Activated effector memory CD4-positive, alpha-beta T cell treated with Interleukin-2 at 50 U/mL for 16 hours (primary cell): ENCODE data around the gene KCNV2.

Source experiments
- DNase-seq: peaks from one replicate; pipeline ENCODE4 v3.0.0-alpha.2; 2020

Gene KCNV2

DNA sequence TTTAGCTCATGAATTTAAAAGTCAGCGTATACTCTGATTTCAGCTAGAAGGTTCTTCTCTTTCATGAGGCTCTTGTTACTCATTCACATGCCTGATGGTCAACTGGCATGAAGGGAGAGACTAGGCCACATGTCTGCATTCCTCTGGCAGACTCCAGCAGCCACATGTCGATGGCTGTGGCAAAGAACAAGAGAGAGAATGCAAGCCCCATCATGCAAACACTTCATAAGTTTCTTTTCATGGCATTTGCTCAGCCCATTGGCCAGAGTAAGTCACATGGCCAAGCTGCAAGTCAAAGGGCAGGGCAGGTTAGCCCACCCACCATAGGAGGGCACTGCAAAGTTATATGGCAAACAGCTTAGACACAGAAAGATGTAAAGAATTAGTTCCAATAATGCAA, 5.4 kb downstream of the KCNV2 start:
- DNase-seq = no peak

DNA sequence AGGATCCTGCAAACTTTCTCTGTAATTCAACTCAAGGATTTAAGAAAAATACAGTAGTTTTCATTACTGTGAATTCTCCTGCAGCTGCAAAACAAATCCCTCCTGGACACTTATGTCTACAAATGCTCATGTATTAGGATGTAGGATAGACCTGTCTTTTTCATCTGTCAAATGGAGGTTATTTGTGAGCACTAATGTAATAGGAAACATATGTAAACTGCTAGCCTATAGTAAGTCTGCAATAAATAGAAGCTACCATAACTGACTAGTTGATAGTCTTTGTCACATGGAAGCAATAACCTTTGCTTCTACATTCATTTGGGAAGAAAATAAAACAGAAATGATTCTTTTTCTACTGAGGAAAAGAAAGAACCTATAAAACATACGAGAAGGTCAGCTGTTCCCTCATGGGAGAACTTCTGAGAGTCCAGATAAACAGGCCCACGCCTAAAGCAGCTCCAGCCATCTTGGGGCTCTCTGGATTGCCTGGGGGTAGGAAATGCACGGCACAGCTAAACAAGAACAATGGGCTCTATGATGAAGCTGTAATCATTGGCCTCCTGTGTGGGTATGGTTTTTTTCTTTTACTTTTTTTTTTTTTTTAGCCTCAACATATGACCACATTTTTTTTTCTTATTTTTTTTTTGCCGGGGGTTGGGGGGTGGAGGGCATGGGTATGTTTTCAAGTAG, 6.2 kb downstream of the KCNV2 start:
- DNase-seq = no peak

DNA sequence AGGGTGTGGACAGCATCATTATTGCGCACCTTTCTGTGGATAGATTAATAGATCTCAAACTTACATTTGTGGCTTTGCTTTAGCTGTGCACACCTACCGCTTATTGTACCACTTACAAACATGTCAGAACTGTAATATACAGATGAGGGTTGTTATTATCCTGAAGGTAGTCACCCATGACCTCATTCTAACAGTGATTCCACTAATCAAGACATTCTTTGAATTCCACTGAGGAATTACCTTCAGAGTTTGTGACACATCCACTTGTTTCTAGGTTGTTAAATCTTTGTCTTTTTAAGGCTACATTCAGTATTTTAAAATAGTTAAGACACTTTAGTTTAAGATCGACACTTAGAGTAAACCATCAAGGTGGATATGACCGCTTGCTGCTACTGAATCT, 7.8 kb downstream of the KCNV2 start:
- no peak for DNase-seq

DNA sequence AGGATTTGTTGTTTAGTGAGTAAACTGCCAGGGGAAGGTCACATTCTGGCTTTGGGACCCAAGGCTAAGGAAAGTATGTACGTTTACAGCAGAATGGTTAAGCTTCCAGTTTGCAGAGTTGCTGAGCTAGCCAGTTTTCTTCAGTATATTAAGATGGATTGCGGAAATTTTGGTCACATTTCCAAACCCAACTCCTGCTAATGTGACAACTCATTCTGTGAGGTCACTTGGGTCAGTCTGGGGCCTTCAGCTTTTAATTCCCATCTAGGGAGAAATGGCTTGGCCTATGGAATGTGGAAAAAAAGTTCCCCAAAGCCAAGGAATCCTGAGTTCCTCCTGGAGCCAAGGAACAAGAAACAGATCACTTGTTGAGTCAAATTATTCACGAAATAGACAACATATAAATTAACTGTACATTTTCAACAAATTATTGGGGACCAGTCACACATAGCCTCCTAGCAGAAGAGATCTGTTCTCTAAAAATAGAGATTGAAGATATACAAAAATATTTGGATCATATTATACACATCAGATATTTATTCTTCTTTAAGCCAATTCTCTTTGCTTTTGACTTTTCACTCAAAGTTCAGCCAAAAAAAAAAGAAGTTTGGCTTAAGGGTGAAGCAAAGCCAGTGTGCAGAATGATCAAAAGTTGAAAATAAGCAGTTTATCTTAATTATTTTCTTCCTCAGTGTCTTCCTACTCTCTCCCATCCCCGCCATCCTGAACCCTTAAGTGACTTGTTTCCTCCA, 8.8 kb downstream of the KCNV2 start:
- DNase-seq = no peak

GRCh38 chr9:2726650-2727340, 9.5 kb downstream of the KCNV2 start:
- no peak for DNase-seq

GRCh38 chr9:2727374-2727773, 10.1 kb downstream of the KCNV2 start:
- no peak for DNase-seq

DNA sequence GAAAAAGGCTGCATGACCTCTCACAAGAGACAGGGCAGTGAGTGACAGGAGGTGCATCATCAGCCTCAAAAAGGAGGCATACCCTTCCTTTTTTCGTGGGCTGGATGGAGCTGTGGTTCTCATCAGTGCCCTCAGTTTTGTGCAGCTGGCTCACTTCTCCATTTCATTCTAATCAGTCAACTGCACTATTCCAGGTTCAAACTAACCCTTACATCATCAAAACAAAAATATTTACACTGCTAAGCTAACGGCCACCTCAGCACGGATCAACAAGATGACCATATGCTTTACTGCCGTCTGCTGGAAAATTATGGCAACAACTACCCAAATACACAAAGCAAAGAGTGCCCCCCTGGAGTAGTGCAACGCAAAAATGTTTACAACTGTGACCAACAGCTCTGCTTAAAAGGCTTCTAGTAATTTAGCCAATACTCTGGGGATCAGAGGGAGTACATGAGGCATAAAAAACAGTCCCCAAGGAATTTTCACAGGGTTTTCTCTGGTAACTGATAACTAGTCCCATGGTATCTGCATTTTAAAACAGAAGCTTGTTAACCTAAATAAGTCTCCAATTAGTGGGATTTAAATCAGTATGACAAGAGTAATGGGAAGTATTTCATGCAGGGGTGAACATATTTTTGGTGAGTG, 10.8 kb downstream of the KCNV2 start:
- no peak for DNase-seq

GRCh38 chr9:2729003-2729402, 11.7 kb downstream of the KCNV2 start:
- DNase-seq = no peak

GRCh38 chr9:2729721-2730120, 12.4 kb downstream of the KCNV2 start:
- no peak for DNase-seq

- no peak for DNase-seq
Measured at GRCh38 chr9:2730971-2731370, 13.7 kb downstream of the KCNV2 start.

- no peak for DNase-seq
Measured at GRCh38 chr9:2732492-2732891, 15.2 kb downstream of the KCNV2 start.

GRCh38 chr9:2740616-2741015, 23.3 kb downstream of the KCNV2 start:
- DNase-seq = no peak

DNA sequence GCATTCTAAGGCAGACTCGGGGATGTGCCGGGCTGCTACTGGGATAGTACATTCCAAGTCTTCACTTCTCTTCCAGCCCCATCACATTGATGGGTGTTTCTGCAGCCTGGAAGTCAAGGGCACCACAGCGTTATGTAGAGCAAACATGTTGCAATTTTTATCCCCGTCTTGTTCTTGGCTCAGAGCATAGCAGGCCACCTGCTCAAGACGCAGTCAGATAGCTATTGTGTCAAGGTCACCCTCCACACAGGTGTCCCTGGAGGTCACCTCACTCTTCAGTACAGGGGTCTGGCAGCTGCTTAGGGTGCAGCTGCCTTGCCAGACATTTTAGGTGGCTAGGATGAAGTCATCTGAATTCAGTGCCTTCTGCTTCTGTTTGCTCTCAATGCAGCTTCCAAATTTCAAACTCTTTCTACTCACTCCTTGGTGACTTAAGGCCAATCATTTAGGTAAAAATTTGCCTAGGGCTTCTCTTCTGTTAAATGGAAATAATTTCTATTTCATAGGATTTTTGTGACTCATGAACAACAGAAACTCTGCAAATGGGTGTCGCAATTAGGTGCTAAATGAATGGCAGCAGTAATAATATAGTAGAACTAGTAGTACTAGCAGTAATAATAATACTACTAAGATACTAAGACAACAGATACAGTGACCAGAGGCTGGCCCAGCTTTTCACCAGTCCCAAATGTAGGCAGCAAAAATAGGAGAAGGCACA, 24.3 kb downstream of the KCNV2 start:
- no peak for DNase-seq

- DNase-seq = no peak
Measured at GRCh38 chr9:2742214-2742613, 24.9 kb downstream of the KCNV2 start.

- DNase-seq = no peak
Measured at GRCh38 chr9:2743937-2744529, 26.7 kb downstream of the KCNV2 start.

DNA sequence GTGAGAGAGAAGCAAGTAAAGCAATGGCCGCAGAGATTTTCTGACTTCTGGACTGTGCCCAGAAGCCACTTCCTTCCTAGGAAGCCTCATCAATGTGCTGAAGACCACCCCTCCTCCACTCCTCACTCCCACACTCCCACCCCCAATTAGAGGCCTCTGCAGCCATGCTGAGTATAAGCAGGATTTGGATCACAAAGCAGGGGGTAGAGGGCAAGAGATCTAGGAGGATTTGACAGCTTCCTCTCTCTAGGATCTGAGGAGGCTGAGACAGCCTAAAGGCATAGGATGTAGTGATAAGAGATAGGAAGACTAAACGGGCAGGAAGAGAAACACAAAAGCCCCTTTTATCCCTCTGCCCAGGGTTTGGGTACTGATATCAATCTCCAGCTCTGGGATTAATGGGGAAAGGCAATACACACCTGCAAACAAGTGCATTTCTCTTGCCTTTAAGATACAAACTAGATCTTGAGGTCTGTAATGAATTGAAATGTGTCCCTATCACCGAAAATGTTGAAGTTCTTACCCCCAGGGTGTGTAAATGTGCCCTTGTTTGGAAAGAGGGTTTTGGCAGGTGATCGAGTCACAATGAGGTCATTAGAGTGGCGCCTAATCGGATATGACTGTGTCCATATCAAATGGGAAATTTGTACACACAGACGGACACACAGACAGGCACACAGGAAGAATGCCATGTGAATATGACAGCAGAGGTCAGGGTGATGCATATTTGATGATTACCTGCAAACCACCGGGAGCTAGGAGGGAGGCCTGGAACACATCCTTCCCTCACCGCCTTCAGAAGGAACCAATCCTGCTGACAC, 28.5 kb downstream of the KCNV2 start:
- no peak for DNase-seq

- DNase-seq = no peak
Measured at GRCh38 chr9:2749485-2749884, 32.2 kb downstream of the KCNV2 start.

DNA sequence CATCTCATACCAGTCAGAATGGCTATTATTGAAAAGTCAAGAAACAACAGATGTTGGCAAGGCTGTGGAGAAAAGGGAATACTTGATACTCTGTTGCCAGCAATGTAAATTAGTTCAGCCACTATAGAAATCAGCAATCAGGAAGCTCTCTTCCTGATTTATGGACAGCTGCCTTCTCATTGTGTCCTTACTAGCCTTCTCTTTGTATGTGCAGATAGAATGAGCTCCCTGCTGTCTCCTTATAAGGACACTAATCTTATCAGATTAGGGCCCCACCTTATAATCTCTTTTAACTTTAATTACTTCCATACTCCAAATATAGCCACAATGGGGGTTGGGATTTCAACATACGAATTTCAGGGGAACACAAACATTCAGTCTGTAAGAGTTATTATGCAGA, 38.0 kb downstream of the KCNV2 start:
- DNase-seq = no peak

- no peak for DNase-seq
Measured at GRCh38 chr9:2758162-2758897, 41.0 kb downstream of the KCNV2 start.

- DNase-seq = no peak
Measured at GRCh38 chr9:2758898-2759510, 41.7 kb downstream of the KCNV2 start.
